ENCODE measurements around the gene SCAPER. TPM values are rescaled to one million over a fixed set of nuclear protein-coding genes. Genes with fewer than 3 reads are reported as not detected.

SCAPER gene
- total and polyA plus RNA-seq, 4 donors: 3.3 to 18.0 (median 9.9) TPM

- no peak overlapping the region for H3K27ac ChIP-seq (ENCODE audit: low read depth in 1 of 2, low read length in 2 of 2)
- peaks cover 0 to 3% (median 0%) of the 10 kb centered on the region in 4 donors for H3K9me3 ChIP-seq (ENCODE audit: control insufficient read depth in 4 of 4, low read length in 3 of 4)
- no peaks in the 10 kb centered on the region for H3K4me1 ChIP-seq (ENCODE audit: control insufficient read depth in 4 of 4, insufficient read depth in 4 of 4, low read length in 3 of 4)
- no peaks in the 10 kb centered on the region for H3K27me3 ChIP-seq (ENCODE audit: control insufficient read depth in 4 of 4, insufficient read depth in 4 of 4, low read length in 3 of 4)
- DNase-seq (ENCODE audit: low spot score): no peak
- H3K9ac ChIP-seq (ENCODE audit: low read depth in 1 of 2, low read length in 2 of 2): no peak overlapping the region
- no peaks in the 10 kb centered on the region for H3K36me3 ChIP-seq (ENCODE audit: control insufficient read depth in 4 of 4, insufficient read depth in 3 of 4, low read depth in 1 of 4, low read length in 3 of 4)
- TF ChIP-seq FOXA1 (IDR thresholded peaks at IDR 0.05) (no peak), YY1 (IDR thresholded peaks at IDR 0.05) (no peak), GABPA (IDR thresholded peaks at IDR 0.05 in 1 of 2, conservative IDR thresholded peaks at IDR 0.05 in 1 of 2) (no peak)
- 91% methylated on average over 2 of the region's 2 CpGs for WGBS
- no peak overlapping the region for H3K4me3 ChIP-seq (ENCODE audit: low read depth in 1 of 3, low read length in 3 of 3)
Observed at GRCh38 chr15:76584868-76585575, 320.1 kb downstream of the SCAPER start.

DNA sequence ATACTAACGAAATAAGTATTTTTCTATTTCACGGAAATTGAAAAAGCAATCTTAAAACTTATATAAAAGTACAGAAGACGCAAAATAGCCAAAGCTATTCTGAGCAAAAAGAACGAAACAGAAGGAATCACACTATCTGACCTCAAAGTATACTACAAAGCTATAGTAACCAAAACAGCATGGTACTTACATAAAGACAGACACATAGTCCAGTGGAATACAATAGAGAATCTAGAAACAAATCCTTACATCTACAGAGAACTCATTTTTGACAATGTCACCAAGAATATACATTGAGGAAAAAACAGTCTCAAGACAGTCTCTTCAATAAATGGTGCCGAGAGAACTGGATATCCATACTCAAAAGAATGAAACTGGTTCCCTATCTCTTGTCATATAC lies 322.6 kb downstream of the SCAPER start:
- 87% methylated on average over 5 of the region's 5 CpGs for WGBS
- peaks cover 0 to 3% (median 0%) of the 10 kb centered on the region in 4 donors for H3K9me3 ChIP-seq (ENCODE audit: control insufficient read depth in 4 of 4, low read length in 3 of 4)

DNA sequence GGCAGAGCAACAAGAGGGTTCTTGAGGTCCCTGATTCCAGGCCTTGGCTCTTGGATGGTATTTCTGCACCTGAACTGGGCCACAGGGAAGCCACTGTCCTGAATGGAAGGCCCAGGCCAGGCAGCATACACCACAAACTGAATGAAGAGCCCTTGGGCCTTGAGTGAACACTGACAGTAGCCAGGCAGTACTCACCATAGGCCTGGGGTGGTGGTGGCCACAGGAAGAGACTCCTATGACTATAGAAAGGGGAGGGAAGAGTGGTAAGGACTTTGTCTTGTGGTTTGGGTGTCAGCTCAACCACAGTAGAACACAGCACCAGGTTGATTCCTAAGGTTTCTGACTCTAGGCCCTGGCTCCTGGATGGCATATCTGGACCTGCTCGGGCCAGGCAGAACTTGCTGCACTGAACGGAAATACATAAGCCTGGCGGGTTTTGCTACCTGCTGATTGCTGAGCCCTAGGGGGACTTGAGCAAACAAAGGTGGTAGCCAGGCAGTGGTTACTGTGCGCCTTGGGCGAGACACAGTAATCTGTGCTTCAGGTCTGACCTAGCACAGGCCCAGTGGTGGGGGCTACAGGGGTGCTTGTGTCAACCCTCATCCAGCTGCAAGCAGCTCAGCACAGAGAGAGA lies 327.1 kb downstream of the SCAPER start:
- DNase-seq (ENCODE audit: low spot score): no peak
- 97% methylated on average over 5 of the region's 5 CpGs for WGBS
- no peak overlapping the region for H3K27ac ChIP-seq (ENCODE audit: low read depth in 1 of 2, low read length in 2 of 2)

More for the DNA sequence above, 322.6 kb downstream of the SCAPER start:
- no peaks in the 10 kb centered on the region for H3K36me3 ChIP-seq (ENCODE audit: control insufficient read depth in 4 of 4, insufficient read depth in 3 of 4, low read depth in 1 of 4, low read length in 3 of 4)
- no peaks in the 10 kb centered on the region for H3K27me3 ChIP-seq (ENCODE audit: control insufficient read depth in 4 of 4, insufficient read depth in 4 of 4, low read length in 3 of 4)
- DNase-seq (ENCODE audit: low spot score): no peak
- TF ChIP-seq SP1 (IDR thresholded peaks at IDR 0.05) (no peak), MAX (IDR thresholded peaks at IDR 0.05) (no peak), RAD21 (IDR thresholded peaks at IDR 0.05) (no peak), NR2F2 (IDR thresholded peaks at IDR 0.05) (no peak)
- no peak overlapping the region for H3K27ac ChIP-seq (ENCODE audit: low read depth in 1 of 2, low read length in 2 of 2)
- H3K4me3 ChIP-seq (ENCODE audit: low read depth in 1 of 3, low read length in 3 of 3): no peak overlapping the region
- H3K4me1 ChIP-seq (ENCODE audit: control insufficient read depth in 4 of 4, insufficient read depth in 4 of 4, low read length in 3 of 4): peaks cover 0 to under 1% (median 0%) of the 10 kb centered on the region in 4 donors
- H3K9ac ChIP-seq (ENCODE audit: low read depth in 1 of 2, low read length in 2 of 2): no peak overlapping the region

More for the DNA sequence above, 327.1 kb downstream of the SCAPER start:
- Histone ChIP-seq H3K27me3 (ENCODE audit: control insufficient read depth in 4 of 4, insufficient read depth in 4 of 4, low read length in 3 of 4) (no peaks in the 10 kb centered on the region), H3K4me3 (ENCODE audit: low read depth in 1 of 3, low read length in 3 of 3) (no peak overlapping the region), H3K9me3 (ENCODE audit: control insufficient read depth in 4 of 4, low read length in 3 of 4) (peaks cover 0 to 3% (median 0%) of the 10 kb centered on the region in 4 donors), H3K36me3 (ENCODE audit: control insufficient read depth in 4 of 4, insufficient read depth in 3 of 4, low read depth in 1 of 4, low read length in 3 of 4) (no peaks in the 10 kb centered on the region), H3K4me1 (ENCODE audit: control insufficient read depth in 4 of 4, insufficient read depth in 4 of 4, low read length in 3 of 4) (peaks cover 0 to 12% (median 8%) of the 10 kb centered on the region in 4 donors), H3K9ac (ENCODE audit: low read depth in 1 of 2, low read length in 2 of 2) (no peak overlapping the region)
- no peak for TF ChIP-seq RXRA (IDR thresholded peaks at IDR 0.05)
- TF ChIP-seq RAD21 (IDR thresholded peaks at IDR 0.05): no peak
- no peak for TF ChIP-seq FOXA2 (IDR thresholded peaks at IDR 0.05)
- no peak for TF ChIP-seq MAX (IDR thresholded peaks at IDR 0.05)
- TF ChIP-seq JUND (IDR thresholded peaks at IDR 0.05): no peak
- TF ChIP-seq NR2F2 (IDR thresholded peaks at IDR 0.05): no peak
- no peak for TF ChIP-seq ATF3 (IDR thresholded peaks at IDR 0.05)
- no peak for TF ChIP-seq EGR1 (IDR thresholded peaks at IDR 0.05; ENCODE audit: low read depth in 2 of 2)
- TF ChIP-seq, protein P1, sequence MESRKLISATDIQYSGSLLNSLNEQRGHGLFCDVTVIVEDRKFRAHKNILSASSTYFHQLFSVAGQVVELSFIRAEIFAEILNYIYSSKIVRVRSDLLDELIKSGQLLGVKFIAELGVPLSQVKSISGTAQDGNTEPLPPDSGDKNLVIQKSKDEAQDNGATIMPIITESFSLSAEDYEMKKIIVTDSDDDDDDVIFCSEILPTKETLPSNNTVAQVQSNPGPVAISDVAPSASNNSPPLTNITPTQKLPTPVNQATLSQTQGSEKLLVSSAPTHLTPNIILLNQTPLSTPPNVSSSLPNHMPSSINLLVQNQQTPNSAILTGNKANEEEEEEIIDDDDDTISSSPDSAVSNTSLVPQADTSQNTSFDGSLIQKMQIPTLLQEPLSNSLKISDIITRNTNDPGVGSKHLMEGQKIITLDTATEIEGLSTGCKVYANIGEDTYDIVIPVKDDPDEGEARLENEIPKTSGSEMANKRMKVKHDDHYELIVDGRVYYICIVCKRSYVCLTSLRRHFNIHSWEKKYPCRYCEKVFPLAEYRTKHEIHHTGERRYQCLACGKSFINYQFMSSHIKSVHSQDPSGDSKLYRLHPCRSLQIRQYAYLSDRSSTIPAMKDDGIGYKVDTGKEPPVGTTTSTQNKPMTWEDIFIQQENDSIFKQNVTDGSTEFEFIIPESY (IDR thresholded peaks at IDR 0.05): no peak
